Measurements from ENCODE around the gene EFCAB6.

The EFCAB6 gene

GRCh38 chr22:43831561-43832392 is 19.7 kb upstream of the EFCAB6 start:
- DNase-seq (ENCODE audit: low read depth in 2 of 2): no peak

GRCh38 chr22:43830931-43831560 is 18.9 kb upstream of the EFCAB6 start:
- no peak for DNase-seq (ENCODE audit: low read depth in 2 of 2)

DNA sequence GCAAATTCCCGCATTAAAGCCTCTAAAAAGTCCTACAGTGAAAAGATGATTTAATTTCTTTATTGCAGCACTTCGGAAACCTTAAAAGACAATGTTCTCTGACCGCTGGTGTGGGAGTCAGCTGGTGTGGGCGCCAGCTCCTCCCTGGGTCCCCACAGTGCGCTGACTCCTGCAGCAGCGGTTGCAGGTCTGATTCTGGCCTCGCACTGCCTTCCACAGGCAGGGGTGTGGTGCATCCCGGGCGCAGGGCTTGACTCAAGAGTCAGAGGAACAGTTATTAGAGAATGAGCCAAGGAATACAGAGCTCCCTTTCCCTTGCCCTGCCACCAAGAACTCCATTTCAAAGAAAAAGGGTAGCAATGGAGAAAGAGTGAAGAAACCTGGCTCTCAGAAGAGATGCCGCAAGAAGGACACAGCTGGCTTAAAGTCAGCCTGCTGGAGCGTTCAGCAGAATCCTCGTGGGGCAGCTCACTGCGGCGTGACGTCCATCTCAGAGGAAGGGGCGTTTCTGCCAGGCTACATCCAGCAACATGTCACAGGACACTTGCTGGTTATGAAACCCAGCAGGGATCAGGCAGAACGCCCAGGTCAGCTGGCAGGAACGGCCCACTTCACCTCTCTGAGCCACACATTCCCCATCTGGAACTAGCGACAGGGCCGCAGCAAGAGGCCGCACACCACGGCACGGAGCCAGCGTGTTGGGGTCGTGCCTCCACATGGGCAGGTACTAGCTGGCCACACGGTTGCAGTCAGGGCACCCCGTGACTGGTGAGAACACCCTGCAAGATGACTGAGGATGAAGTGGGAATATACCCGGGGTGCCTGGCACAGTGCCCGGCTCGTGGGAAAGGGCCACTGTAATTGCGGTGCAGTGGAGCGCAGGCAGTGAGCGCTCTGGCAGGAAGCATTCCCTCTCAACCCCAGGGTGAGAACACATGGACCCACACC is 18.1 kb upstream of the EFCAB6 start:
- no peak for DNase-seq (ENCODE audit: low read depth in 2 of 2)

- DNase-seq (ENCODE audit: low read depth in 2 of 2): no peak
These were observed 17.1 kb upstream of the EFCAB6 start for GRCh38 chr22:43828998-43829782.

- DNase-seq (ENCODE audit: low read depth in 2 of 2): no peak
These were observed 16.6 kb upstream of the EFCAB6 start for GRCh38 chr22:43828725-43828997.

DNA sequence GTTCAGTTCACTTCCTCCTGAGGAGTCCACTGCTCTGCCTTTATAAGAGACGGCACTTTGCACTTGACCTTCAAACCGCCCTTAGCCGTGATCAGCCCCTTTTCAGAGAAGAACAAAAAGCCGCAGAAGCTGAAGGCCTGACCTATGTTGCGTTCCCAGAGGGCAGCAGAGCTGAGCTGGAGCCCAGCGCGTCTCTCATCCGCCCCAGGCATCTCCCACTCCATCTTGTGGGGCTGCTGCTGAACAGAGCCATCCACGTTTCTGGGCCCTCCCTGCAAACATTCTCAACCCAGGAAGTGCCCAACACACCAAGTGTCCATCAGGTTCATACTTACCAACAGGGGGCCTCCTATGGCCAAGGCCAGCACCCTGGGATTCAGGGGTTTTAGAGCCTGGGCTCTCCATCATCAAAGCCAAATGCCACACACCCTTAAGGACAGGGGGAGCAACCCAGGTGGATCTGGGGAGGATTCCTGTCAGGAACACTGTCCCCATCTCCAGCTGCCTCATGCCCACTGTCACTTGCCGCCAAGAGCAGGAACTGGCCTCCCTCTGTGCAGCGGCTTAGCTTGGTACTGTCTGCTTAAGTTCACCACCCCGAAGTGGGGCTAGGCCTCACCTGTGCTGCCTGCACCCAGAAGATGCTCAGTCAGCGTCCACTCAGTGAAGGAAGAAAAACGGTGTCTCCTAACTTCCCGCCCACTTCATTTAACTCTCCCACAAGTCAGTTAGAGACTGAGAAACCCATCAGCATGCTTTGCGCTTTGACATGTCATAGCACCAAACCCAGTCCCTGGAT is 16.0 kb upstream of the EFCAB6 start:
- DNase-seq (ENCODE audit: low read depth in 2 of 2): no peak

- no peak for DNase-seq (ENCODE audit: low read depth in 2 of 2)
These were observed 15.1 kb upstream of the EFCAB6 start for GRCh38 chr22:43827003-43827735.

- no peak for DNase-seq (ENCODE audit: low read depth in 2 of 2)
These were observed 14.3 kb upstream of the EFCAB6 start for GRCh38 chr22:43826142-43827002.

DNA sequence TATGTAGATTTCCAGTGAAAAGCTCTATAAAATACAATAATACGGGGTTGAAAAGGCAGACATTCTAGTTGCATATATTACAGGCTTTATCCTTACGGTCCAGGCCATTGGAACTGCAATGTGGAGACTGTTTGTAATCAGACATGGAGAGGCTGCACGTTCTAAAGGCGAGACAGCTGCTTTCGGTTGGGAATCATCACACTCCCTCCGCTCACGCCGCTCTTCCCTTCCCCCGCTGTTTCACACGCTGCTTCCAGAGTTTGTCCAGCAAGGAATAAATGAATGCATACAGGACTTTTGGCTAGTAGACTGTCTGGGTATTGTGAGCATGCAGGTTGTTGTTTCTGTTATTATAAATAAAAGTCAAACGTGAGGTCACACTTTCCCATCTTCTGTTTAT is 13.5 kb upstream of the EFCAB6 start:
- DNase-seq (ENCODE audit: low read depth in 2 of 2): no peak

DNA sequence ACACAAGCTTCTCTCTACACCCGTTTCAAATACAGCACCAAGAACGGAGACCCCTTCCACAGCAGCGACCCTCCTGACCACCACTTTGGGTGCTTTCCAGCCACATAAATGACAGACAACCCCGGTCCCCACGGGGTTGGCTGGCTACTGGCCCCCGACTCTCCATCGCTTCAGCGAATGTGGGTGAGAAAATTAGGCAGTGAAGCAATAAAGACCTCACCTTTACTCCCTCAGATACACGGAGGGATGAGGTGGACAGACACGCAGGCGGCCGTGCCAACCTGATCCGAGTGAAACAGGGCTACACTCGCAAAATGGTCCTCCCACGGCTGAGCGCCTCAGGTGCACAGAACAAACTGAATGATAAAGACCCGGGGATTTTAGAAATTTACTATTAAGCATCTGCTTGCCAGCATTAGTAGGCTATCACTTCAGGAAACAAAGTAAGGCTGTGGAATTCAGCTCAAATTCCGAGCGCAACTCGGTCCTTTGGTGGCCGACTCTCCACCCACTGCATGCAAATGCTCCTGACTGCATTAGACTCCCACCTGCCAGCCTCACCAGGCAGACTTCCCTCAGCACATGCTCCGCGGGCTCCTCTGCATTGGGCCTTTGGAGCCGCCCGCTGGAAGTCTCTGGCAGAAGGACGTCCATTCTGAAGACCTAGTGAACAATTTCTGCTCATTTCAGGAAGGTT is 12.8 kb upstream of the EFCAB6 start:
- no peak for DNase-seq (ENCODE audit: low read depth in 2 of 2)

DNA sequence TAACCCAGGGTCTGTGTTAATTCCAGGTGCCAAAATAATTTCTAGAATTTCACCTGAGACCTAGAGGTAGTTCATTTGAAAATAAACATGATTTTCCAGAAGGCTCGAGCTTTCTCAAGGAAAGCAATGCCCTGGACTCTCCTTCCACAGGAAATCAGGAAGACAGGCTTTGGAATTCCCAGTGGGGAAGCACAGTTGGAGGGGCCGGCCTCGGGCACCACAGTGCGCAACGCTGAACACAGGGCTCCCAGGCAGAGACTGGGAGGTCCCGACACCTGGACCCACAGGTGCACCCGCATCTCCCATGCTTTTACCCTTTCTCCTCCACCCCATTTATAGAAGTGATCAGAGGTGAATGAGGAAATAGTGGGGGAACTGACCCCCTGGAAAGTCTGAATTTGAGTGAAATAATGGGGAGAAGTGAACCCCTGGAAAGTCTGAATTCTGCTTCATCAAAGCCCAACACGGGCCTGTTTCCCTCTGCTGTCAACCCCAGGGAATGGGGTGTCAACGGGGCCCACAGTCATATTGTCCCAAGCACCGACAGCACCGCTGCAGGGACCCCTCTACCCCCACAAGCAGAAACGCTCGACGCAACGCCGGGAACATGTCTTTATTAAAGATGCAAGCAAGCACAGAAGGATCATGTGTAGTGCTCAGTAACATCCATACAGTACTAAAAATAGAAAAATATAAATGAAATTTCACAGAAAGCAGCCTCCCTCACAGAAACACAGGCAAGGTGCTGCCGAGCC is 12.0 kb upstream of the EFCAB6 start:
- DNase-seq (ENCODE audit: low read depth in 2 of 2): no peak

- DNase-seq (ENCODE audit: low read depth in 2 of 2): no peak
These were observed 11.3 kb upstream of the EFCAB6 start for GRCh38 chr22:43823353-43823908.

DNA sequence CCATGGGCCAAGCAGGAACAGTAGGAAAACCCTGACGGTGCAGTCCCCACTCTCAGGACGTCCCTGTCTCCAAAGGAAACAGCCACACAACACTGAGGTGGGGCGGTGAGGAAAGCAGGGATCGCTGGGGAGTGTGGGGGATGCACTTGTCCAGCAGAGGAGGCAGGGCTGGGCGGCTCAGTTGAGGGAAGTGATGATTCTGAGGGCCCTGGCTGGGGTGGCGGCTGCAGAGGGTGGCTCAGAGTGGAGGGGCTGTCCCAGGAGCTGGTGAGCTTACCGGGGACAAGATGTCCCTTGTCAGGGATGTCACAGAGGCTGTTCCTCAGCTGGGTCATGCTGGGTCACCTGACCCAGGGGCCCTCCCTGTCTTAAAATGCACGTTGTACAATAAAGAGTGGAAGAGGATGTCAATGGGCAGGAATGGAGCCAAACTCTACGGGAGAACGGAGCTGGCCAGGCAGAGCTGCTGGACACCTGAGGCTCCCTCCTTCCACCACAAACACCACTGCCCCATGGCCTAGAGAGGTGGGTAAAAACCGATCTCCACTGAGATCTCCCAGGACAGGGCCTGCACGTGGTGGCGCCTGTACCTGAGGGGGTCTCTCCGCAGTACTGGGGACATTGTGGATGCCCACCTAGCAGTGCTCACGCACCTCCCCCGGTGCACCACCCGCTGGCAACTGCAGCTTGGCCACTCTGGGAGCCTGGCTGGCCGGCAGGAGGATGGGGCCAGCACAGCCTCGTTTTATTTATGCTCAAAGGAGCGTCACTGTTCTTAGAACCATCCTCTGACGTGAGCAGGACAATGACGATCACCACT is 9.7 kb upstream of the EFCAB6 start:
- DNase-seq (ENCODE audit: low read depth in 2 of 2): no peak

DNA sequence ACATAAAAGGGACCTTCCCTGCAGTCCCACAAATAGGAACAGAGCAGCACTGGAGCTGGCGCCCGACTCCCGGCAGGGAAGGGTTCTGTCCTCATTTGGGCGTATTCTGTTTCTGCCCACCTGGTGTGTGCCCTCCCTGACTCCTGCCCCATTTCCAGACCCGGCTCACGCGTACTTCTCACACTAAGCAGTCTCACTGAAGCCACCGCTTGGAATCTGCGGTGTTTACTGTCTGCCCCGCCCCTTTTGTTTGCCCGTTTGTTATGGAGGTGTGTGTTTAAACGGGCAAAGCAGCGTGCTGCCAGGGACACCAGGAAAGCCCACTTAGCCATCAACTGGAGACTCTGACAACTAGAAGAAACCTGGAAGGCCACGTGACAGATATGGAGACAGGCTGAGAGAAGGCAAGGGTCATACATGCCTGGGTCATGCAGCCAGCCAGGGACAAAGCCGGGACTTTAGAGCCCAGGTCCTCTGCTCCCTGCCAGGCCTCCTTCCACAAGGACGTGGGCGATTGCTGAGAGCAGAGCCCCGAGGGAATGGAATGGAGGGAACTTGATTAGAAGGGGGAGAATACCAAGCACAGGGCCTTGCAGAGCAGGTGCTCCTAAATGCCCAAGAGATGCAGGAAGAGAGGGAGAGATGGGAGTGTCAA is 8.7 kb upstream of the EFCAB6 start:
- no peak for DNase-seq (ENCODE audit: low read depth in 2 of 2)

DNA sequence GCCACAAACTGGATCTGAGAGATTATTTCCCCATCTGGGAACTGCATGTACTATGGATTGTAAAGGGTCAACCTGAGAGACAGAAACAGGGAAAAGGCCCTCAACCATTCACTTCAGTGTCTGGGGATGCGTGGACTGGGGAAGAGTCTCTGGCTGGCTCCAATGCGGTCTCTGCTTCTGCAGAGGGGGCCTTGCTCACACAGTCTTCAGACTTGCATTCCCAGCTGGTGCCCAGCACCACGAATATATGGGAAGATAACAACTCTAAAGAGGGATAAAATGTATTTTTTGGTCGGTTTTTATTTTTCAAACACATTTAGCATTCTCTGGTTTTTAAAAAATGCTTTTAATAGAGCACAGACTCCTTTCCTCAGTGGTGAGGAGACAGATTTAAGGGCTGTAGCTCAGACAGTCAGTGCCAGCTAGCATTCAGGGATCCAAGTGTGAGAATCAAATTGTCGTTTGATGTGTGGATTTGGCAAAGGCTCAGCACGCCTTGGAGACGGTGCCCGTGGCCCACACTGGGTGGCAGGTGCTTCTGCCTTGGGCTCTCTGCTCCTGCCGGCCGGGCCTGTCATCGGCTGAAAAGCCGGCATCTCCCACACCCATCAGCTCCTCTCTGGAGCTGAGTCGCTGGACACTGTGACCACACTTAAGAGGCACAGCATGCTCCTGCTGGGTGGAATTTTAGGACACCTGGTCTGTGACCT is 8.0 kb upstream of the EFCAB6 start:
- DNase-seq (ENCODE audit: low read depth in 2 of 2): no peak

Data from stimulated activated CD8-positive, alpha-beta memory T cell treated with anti-CD3 and anti-CD28 coated beads, Interleukin-15, amount 100 ng/mL, for 48 hours (primary cell).